Measurements from ENCODE around the gene STAT3. TPM values are rescaled to one million over a fixed set of nuclear protein-coding genes. Genes with fewer than 3 reads are reported as not detected.

Gene STAT3
- total and polyA plus RNA-seq, 3 experiments from 2014 or later: 148 to 166 (median 155) TPM

DNA sequence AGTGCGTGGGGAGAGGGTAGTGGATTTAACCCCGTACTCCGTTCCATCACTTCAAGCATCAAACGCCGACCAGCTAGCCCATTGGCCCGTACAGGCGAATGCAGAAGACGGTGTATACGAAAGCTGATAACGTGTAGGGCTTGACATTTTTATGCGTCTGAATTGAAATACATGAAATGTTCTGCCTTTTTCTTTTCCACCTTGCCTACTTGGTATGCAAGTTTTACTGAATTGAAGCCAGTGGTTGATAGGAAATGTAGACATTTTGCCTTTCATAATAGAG, 834 bp upstream of the STAT3 start:
- Mint-ChIP-seq H3K4me3 (peak overlapping the region; percentile 88 to 99 (median 94)), H3K27ac (peak overlapping the region; percentile 99 to 100 (median 100)), H3K27me3 (no peaks in the 10 kb centered on the region), H3K36me3 (peaks cover 0 to 19% (median 3%) of the 10 kb centered on the region in 3 donors), H3K4me1 (peaks cover 31 to 56% (median 40%) of the 10 kb centered on the region in 3 donors), H3K9me3 (no peaks in the 10 kb centered on the region)
- ChIA-PET POLR2A (interaction anchor here (0.9 to 2.0 kb wide), 19 partner anchors 10 to 972 kb away, joined by 3 to 13 read pairs (median 4); partner anchors contain the start of genes CNP, DNAJC7, GHDC and STAT5A), CTCF (interaction anchor here (0.7 to 2.3 kb wide), 12 partner anchors 11 to 217 kb away, joined by 3 to 29 read pairs (median 4); no protein-coding TSS in a partner anchor)
- no peaks in the 10 kb centered on the region for H3K9me3 ChIP-seq (ENCODE audit: low read length)
- H3K27me3 ChIP-seq (ENCODE audit: insufficient read depth, low read length, poor library complexity, severe bottlenecking): no peaks in the 10 kb centered on the region
- peak overlapping the region; percentile 100 for H3K27ac ChIP-seq (ENCODE audit: low read depth, low read length)
- peak overlapping the region; percentile 76 for H3K4me3 ChIP-seq (ENCODE audit: low read length)
- peaks cover 33% of the 10 kb centered on the region for H3K4me1 ChIP-seq (ENCODE audit: insufficient read depth, low read length)
- DNase-seq: no peak
- no peaks in the 10 kb centered on the region for H3K36me3 ChIP-seq (ENCODE audit: insufficient read depth, low read length)

DNA sequence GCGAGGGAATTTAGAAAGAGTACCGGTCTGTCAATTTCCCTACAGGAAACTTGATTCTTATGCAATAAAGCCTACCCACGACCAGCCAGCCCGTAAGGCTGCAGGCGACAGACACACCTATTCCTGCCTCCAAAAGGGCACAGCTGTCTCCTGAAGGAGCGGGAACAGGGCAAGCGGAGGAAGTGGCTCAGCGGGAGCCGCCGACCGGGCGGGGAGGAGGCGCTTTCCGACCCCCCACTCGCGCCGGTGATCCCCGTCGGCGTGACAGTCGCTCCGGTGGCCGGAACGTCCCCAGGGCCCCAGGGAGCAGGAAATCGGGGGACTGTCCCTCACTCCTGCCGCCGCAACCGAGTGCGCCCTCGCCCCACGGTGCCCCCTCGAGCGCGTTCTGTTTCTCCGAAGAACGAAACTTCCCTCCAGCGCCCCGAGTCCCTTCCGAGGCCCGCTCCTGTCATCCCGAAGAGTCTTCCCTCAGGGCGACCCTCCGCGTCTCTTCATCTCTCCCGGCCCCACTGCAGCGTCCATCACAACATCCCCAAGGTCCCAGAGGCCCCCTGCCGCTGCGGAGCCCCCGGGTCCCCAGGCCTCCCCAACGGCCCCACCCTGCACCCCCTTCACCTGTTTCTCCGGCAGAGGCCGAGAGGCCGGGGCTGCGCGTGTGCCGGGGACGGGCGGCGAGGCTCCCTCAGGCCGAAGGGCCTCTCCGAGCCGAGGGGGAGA, 421 bp downstream of the STAT3 start:
- Histone ChIP-seq H3K27ac (ENCODE audit: low read depth, low read length) (peak overlapping the region; percentile 100), H3K4me3 (ENCODE audit: low read length) (peak overlapping the region; percentile 94), H3K36me3 (ENCODE audit: insufficient read depth, low read length) (no peaks in the 10 kb centered on the region), H3K9me3 (ENCODE audit: low read length) (no peaks in the 10 kb centered on the region), H3K27me3 (ENCODE audit: insufficient read depth, low read length, poor library complexity, severe bottlenecking) (no peaks in the 10 kb centered on the region), H3K4me1 (ENCODE audit: insufficient read depth, low read length) (peaks cover 33% of the 10 kb centered on the region)
- Mint-ChIP-seq H3K4me3 (peak overlapping the region; percentile 88 to 99 (median 94)), H3K27ac (peak overlapping the region; percentile 98 to 100 (median 100)), H3K36me3 (peaks cover 0 to 25% (median 3%) of the 10 kb centered on the region in 3 donors), H3K4me1 (peaks cover 35 to 66% (median 43%) of the 10 kb centered on the region in 3 donors), H3K9me3 (no peaks in the 10 kb centered on the region), H3K27me3 (no peaks in the 10 kb centered on the region)
- CTCF ChIA-PET: interaction anchor here (1.2 to 2.3 kb wide), 10 partner anchors 12 to 166 kb away, joined by 3 to 29 read pairs (median 6); no protein-coding TSS in a partner anchor
- DNase-seq: peak in 3 of 5 donors; percentile 20 to 62 (median 36)
- POLR2A ChIA-PET: interaction anchor here (0.5 to 2.0 kb wide), 32 partner anchors 9 to 1000 kb away, joined by 3 to 13 read pairs (median 4); partner anchors contain the start of genes CNP, DNAJC7, GHDC and STAT5A

DNA sequence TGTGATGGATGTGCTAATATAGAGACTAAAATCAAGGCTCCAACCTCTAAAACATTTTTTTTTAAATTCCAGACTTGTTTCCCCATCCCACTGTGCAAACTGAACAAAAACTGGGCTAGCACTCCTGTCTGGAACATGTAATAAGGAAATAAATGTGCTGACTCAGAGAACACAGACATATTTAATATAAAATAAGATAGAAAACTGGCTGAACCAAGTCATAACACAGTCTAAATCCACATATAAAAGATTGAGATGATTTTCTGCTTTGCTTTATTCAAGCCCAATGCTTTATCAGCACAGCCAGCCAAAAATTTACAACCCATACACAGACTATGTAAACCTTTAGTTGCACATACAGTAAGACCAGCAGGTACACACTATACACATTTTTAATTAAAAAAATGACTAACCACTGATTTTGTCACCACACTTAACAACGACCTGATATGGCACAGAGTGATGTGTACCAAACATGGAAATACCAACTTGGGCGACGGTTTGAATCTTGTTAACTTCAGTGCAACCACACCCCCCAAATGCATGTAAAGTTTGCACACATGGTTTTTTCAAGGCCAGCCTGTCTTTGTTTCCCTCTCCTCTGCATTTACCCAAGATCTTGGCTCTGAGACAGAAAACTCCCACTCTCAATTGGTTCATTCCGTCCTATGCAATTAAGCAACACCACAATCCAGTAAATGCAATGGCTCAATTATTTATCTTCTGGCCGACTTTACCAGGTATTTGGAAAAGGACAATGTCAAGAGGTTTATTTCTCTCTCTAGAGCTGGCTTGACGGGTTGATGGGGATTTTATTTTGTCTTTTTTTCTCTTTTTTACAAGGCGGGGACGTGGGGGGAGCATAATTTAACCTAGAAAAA, 1.2 kb downstream of the STAT3 start:
- DNase-seq: peak in 2 of 5 donors; percentile 22 to 36
- peaks cover 0 to 28% (median 3%) of the 10 kb centered on the region in 3 donors for H3K36me3 Mint-ChIP-seq
- Histone ChIP-seq H3K27ac (ENCODE audit: low read depth, low read length) (peak overlapping the region; percentile 100), H3K4me3 (ENCODE audit: low read length) (peak overlapping the region; percentile 94), H3K27me3 (ENCODE audit: insufficient read depth, low read length, poor library complexity, severe bottlenecking) (no peaks in the 10 kb centered on the region), H3K4me1 (ENCODE audit: insufficient read depth, low read length) (peaks cover 33% of the 10 kb centered on the region), H3K36me3 (ENCODE audit: insufficient read depth, low read length) (no peaks in the 10 kb centered on the region), H3K9me3 (ENCODE audit: low read length) (no peaks in the 10 kb centered on the region)
- H3K4me1 Mint-ChIP-seq: peaks cover 40 to 71% (median 51%) of the 10 kb centered on the region in 3 donors
- no peaks in the 10 kb centered on the region for H3K9me3 Mint-ChIP-seq
- peak overlapping the region; percentile 98 to 100 (median 100) for H3K27ac Mint-ChIP-seq
- H3K4me3 Mint-ChIP-seq: peak overlapping the region; percentile 88 to 99 (median 94)
- CTCF ChIA-PET: interaction anchor here (1.6 to 1.7 kb wide), 2 partner anchors 16 to 75 kb away, joined by 5 to 6 read pairs; no protein-coding TSS in a partner anchor
- H3K27me3 Mint-ChIP-seq: no peaks in the 10 kb centered on the region
- POLR2A ChIA-PET: interaction anchor here (0.6 to 0.8 kb wide), 2 partner anchors 11 to 46 kb away, joined by 3 read pairs; no protein-coding TSS in a partner anchor

DNA sequence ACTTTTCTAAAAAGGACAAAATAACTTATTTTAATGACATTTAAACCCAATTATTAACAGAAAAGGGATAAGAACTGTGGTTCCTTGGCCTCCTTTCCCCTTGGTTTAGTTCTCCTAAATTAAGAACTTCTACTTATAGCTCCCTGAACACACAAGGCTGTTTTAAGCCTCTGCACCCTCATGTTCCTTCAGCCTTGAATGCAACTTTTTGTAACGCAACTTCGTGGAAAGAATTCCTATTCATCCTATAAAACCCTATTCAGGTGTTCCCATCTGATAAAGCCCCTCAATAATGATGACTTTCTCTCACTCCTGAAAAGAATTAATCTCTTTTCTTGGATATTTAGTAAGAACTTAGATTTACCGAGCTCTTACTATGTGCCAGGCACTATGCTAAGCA, 6.3 kb downstream of the STAT3 start:
- Mint-ChIP-seq H3K4me1 (peaks cover 61 to 90% (median 75%) of the 10 kb centered on the region in 3 donors), H3K27me3 (peaks cover 0 to 3% of the 10 kb centered on the region in 2 donors), H3K9me3 (no peaks in the 10 kb centered on the region), H3K36me3 (peaks cover 0 to 19% (median 5%) of the 10 kb centered on the region in 3 donors), H3K27ac (peak overlapping the region in 3 of 8 donors; percentile 1 to 34 (median 7)), H3K4me3 (peak overlapping the region in 1 of 7 donors; percentile 53)
- Histone ChIP-seq H3K4me3 (ENCODE audit: low read length) (no peak overlapping the region), H3K36me3 (ENCODE audit: insufficient read depth, low read length) (no peaks in the 10 kb centered on the region), H3K27ac (ENCODE audit: low read depth, low read length) (no peak overlapping the region), H3K4me1 (ENCODE audit: insufficient read depth, low read length) (peaks cover 38% of the 10 kb centered on the region), H3K9me3 (ENCODE audit: low read length) (no peaks in the 10 kb centered on the region), H3K27me3 (ENCODE audit: insufficient read depth, low read length, poor library complexity, severe bottlenecking) (no peaks in the 10 kb centered on the region)
- no peak for DNase-seq
- POLR2A ChIA-PET: no interaction called here
- CTCF ChIA-PET: interaction anchor here (1.0 kb wide), 1 partner anchor 16 kb away, joined by 3 read pairs; no protein-coding TSS in a partner anchor

DNA sequence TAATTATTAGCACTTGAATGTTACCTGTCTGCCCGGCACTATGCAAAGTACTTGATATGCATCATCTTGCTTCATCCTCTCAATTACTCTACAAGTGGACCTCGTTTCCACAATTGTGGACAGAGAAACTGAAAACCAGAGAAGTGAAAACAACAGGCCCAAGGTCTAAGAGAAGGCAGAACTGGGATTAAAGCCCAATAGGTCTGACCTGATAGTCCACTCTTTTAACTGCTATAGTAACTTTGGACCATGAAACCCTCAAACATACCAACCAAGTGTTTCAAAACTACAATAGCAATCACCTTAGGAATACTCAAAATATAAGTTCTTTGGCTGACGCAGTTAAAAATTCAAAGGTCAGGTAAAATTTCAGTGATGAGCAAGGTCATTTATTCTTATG, 7.3 kb downstream of the STAT3 start:
- Mint-ChIP-seq H3K27me3 (peaks cover 0 to 3% of the 10 kb centered on the region in 2 donors), H3K4me3 (peak overlapping the region in 1 of 7 donors; percentile 15), H3K4me1 (peaks cover 52 to 83% (median 65%) of the 10 kb centered on the region in 3 donors), H3K36me3 (peaks cover 0 to 18% (median 3%) of the 10 kb centered on the region in 3 donors), H3K27ac (peak overlapping the region in 3 of 8 donors; percentile 7 to 51 (median 31)), H3K9me3 (no peaks in the 10 kb centered on the region)
- Histone ChIP-seq H3K4me1 (ENCODE audit: insufficient read depth, low read length) (peaks cover 28% of the 10 kb centered on the region), H3K4me3 (ENCODE audit: low read length) (no peak overlapping the region), H3K36me3 (ENCODE audit: insufficient read depth, low read length) (no peaks in the 10 kb centered on the region), H3K27ac (ENCODE audit: low read depth, low read length) (no peak overlapping the region), H3K27me3 (ENCODE audit: insufficient read depth, low read length, poor library complexity, severe bottlenecking) (no peaks in the 10 kb centered on the region), H3K9me3 (ENCODE audit: low read length) (no peaks in the 10 kb centered on the region)
- no peak for DNase-seq
- CTCF ChIA-PET: no interaction called here
- POLR2A ChIA-PET: no interaction called here

DNA sequence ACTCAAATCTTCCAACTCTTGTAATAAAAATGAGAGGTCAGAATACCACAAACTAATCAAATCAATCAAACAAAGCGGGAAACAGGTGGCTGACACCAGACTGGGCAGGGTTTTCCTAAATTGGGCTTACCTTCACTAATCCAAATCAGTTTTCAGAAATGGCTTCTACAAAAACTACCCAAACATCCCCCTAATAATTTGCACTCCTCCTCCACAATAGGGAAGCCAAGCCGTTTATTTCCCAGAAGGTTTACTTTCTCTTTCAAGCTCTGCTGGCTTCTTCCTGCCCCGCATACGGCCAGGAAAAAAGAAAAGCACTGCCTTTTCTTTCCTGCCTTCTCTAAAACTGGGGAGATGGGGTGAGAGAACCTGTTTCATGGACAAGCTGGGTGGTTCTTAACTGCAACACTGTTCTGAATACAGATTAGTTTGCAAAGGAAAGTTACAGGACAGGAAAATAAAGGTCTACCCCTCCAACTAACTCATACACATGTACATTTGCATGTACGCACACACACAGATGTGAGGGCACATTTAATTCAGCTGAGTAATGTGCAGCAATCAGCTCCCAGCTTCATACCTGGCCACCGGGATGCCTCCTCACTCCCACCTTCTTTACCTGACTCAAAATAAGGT, 9.2 kb downstream of the STAT3 start:
- peak in 1 of 5 donors; percentile 22 for DNase-seq
- H3K9me3 Mint-ChIP-seq: no peaks in the 10 kb centered on the region
- H3K4me1 Mint-ChIP-seq: peaks cover 52 to 76% (median 69%) of the 10 kb centered on the region in 3 donors
- H3K4me1 ChIP-seq (ENCODE audit: insufficient read depth, low read length): peaks cover 20% of the 10 kb centered on the region
- peak overlapping the region; percentile 51 for H3K4me3 ChIP-seq (ENCODE audit: low read length)
- H3K4me3 Mint-ChIP-seq: peak overlapping the region; percentile 46 to 92 (median 84)
- peaks cover 0 to 14% (median 3%) of the 10 kb centered on the region in 3 donors for H3K36me3 Mint-ChIP-seq
- no peaks in the 10 kb centered on the region for H3K36me3 ChIP-seq (ENCODE audit: insufficient read depth, low read length)
- ChIA-PET CTCF (interaction anchor here (1.0 to 1.4 kb wide), 3 partner anchors 56 to 148 kb away, joined by 3 read pairs; no protein-coding TSS in a partner anchor), POLR2A (interaction anchor here (0.5 to 2.4 kb wide), 3 partner anchors 10 to 268 kb away, joined by 3 to 11 read pairs (median 8); partner anchors contain the start of gene STAT3)
- peak overlapping the region; percentile 28 to 96 (median 85) for H3K27ac Mint-ChIP-seq
- H3K27ac ChIP-seq (ENCODE audit: low read depth, low read length): peak overlapping the region; percentile 5
- H3K9me3 ChIP-seq (ENCODE audit: low read length): no peaks in the 10 kb centered on the region
- H3K27me3 ChIP-seq (ENCODE audit: insufficient read depth, low read length, poor library complexity, severe bottlenecking): no peaks in the 10 kb centered on the region
- peaks cover 0 to 3% of the 10 kb centered on the region in 2 donors for H3K27me3 Mint-ChIP-seq

DNA sequence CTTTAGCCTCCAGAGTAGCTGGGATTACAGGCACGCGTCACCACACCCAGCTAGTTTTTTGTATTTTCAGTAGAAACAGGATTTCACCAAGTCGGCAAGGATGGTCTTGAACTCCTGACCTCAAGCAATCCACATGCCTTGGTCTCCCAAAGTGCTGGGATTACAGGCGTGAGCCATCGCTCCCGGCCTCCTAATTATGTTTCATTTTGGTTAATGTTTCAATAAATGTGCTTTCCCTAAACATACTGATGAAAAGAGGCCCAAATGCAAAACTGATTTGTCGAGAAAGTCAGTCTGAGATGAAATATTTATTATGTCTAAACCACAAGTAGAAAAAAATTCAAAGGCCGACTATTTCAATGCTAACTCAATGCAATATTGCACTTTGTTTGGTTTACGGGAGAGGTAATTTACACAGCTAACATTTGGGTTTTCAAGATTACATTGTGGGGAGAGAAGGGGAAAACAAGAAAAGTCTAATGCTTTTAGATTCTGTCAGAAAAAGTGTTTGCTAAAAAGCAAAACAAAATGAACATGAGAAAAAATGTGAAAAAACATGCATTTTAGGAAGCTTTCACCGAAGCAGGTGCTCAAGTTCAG, 9.8 kb downstream of the STAT3 start:
- Mint-ChIP-seq H3K36me3 (peaks cover 0 to 15% (median 3%) of the 10 kb centered on the region in 3 donors), H3K9me3 (no peaks in the 10 kb centered on the region), H3K27ac (peak overlapping the region; percentile 28 to 96 (median 85)), H3K4me3 (peak overlapping the region; percentile 46 to 92 (median 84)), H3K4me1 (peaks cover 55 to 75% (median 73%) of the 10 kb centered on the region in 3 donors), H3K27me3 (peaks cover 0 to 3% of the 10 kb centered on the region in 2 donors)
- Histone ChIP-seq H3K4me3 (ENCODE audit: low read length) (peak overlapping the region; percentile 51), H3K27me3 (ENCODE audit: insufficient read depth, low read length, poor library complexity, severe bottlenecking) (no peaks in the 10 kb centered on the region), H3K4me1 (ENCODE audit: insufficient read depth, low read length) (peaks cover 20% of the 10 kb centered on the region), H3K36me3 (ENCODE audit: insufficient read depth, low read length) (no peaks in the 10 kb centered on the region), H3K9me3 (ENCODE audit: low read length) (no peaks in the 10 kb centered on the region), H3K27ac (ENCODE audit: low read depth, low read length) (peak overlapping the region; percentile 5)
- ChIA-PET POLR2A (interaction anchor here (2.4 kb wide), 1 partner anchor 10 kb away, joined by 11 read pairs; the partner anchor contains the start of gene STAT3), CTCF (interaction anchor here (1.0 to 1.4 kb wide), 3 partner anchors 56 to 148 kb away, joined by 3 read pairs; no protein-coding TSS in a partner anchor)
- DNase-seq: no peak
